Neural cell (in vitro differentiated cells): ENCODE results near the gene IQSEC1. TPM values are rescaled to one million over a fixed set of nuclear protein-coding genes. Genes with fewer than 3 reads are reported as not detected.

Experiments used
- H2AFZ ChIP-seq: fragments of 200-600, 300-800 bp; sonication (generic), shearing (Covaris generic); 2 replicates; pipeline ENCODE4 v1.6.0; 2014; ENCODE audit warnings: low read depth, mild to moderate bottlenecking, antibody characterized with exemption, low read length, moderate library complexity
- H3F3A ChIP-seq: fragments of 200-600 bp; shearing (Covaris generic); 2 replicates; pipeline ENCODE4 v1.6.1; 2016; ENCODE audit warnings: mild to moderate bottlenecking, moderate library complexity, mixed read lengths, antibody characterized with exemption, low read length; ENCODE audit not compliant: insufficient read depth, poor library complexity, severe bottlenecking
- H3K27ac ChIP-seq: fragments of 200-600, 300-800 bp; sonication (generic), shearing (Covaris generic); 2 replicates; pipeline ENCODE4 v1.5.1; 2014; ENCODE audit warnings: mild to moderate bottlenecking, low read length, moderate library complexity
- H3K27me3 ChIP-seq: fragments of 300-800, 200-600 bp; sonication (generic), shearing (Covaris generic); 2 replicates; pipeline ENCODE4 v1.6.0; 2014; ENCODE audit warnings: mild to moderate bottlenecking, low read depth, low read length, moderate library complexity; ENCODE audit not compliant: insufficient read depth
- H3K36me3 ChIP-seq: fragments of 300-800, 200-600 bp; sonication (generic), shearing (Covaris generic); 2 replicates; pipeline ENCODE4 v1.5.1; 2014; ENCODE audit warnings: mild to moderate bottlenecking, antibody characterized with exemption, low read length, moderate library complexity; ENCODE audit not compliant: insufficient read depth
- H3K4me2 ChIP-seq: fragments of 300-800, 200-600 bp; sonication (generic), shearing (Covaris generic); 2 replicates; pipeline ENCODE4 v1.6.0; 2014; ENCODE audit warnings: mild to moderate bottlenecking, low read length
- H3K4me3 ChIP-seq: fragments of 300-800, 200-600 bp; sonication (generic), shearing (Covaris generic); 2 replicates; pipeline ENCODE4 v1.5.1; 2014; ENCODE audit warnings: mild to moderate bottlenecking, low read length, moderate library complexity
- H3K79me2 ChIP-seq: fragments of 200-600 bp; shearing (Covaris generic); replicated peaks from 2 replicates; pipeline ENCODE4 v1.6.0; 2014; ENCODE audit warnings: mild to moderate bottlenecking, low read length, moderate library complexity; ENCODE audit not compliant: insufficient read depth
- H3K9ac ChIP-seq: fragments of 300-800, 200-600 bp; sonication (generic), shearing (Covaris generic); 2 replicates; pipeline ENCODE4 v1.6.1; 2016; ENCODE audit warnings: mild to moderate bottlenecking, low read length, mixed read lengths
- H3K9me2 ChIP-seq: fragments of 200-600 bp; shearing (Covaris generic); 2 replicates; pipeline ENCODE4 v1.6.1; 2016; ENCODE audit warnings: mild to moderate bottlenecking, low read length, mixed read lengths; ENCODE audit not compliant: insufficient read depth
- H3K9me3 ChIP-seq: fragments of 200-600, 300-800 bp; sonication (generic), shearing (Covaris generic); 2 replicates; pipeline ENCODE4 v1.6.1; 2016; ENCODE audit warnings: mild to moderate bottlenecking, mixed run types, low read length, moderate library complexity, mixed read lengths
- H4K20me1 ChIP-seq: fragments of 200-600 bp; shearing (Covaris generic); 2 replicates; pipeline ENCODE4 v1.6.1; 2016; ENCODE audit warnings: mild to moderate bottlenecking, mixed run types; ENCODE audit not compliant: insufficient read depth
- EZH2 ChIP-seq: fragments of 200-600, 300-800 bp; shearing (Covaris generic), sonication (generic); IDR thresholded peaks from 2 replicates; pipeline ENCODE4 v1.6.1; 2014; ENCODE audit warnings: antibody characterized with exemption, low read length, borderline replicate concordance, mild to moderate bottlenecking; ENCODE audit not compliant: insufficient read depth, poor library complexity, severe bottlenecking
- MXI1 ChIP-seq: fragments of 450-650 bp; conservative IDR thresholded peaks from 2 replicates; pipeline ENCODE4 v1.6.1; 2014; ENCODE audit warnings: antibody characterized with exemption, mild to moderate bottlenecking; ENCODE audit not compliant: poor library complexity, severe bottlenecking
- POLR2AphosphoS5 ChIP-seq: IDR thresholded peaks from 2 replicates; pipeline ENCODE4 v1.6.1; 2012
- RAD21 ChIP-seq: fragments of 450-650 bp; conservative IDR thresholded peaks from 2 replicates; pipeline ENCODE4 v1.6.1; 2014; ENCODE audit warnings: antibody characterized with exemption, mild to moderate bottlenecking, moderate library complexity
- SMC3 ChIP-seq: fragments of 450-650 bp; conservative IDR thresholded peaks from 2 replicates; pipeline ENCODE4 v1.6.1; 2014; ENCODE audit warnings: antibody characterized with exemption, mild to moderate bottlenecking, moderate library complexity; ENCODE audit not compliant: poor library complexity
- TAF1 ChIP-seq: IDR thresholded peaks from 2 replicates; pipeline ENCODE4 v1.6.1; 2012; ENCODE audit warnings: low read depth
- polyA plus RNA-seq: library from polyadenylated mRNA; depleted of rRNA; stranded (reverse); fragments of >200 nt; gene quantifications from 2 replicates; pipeline ENCODE4 v1.2.3, GENCODE V29; 2014

Gene IQSEC1
- polyA plus RNA-seq, 1 donor from 2014 or later: 6.0 TPM

DNA sequence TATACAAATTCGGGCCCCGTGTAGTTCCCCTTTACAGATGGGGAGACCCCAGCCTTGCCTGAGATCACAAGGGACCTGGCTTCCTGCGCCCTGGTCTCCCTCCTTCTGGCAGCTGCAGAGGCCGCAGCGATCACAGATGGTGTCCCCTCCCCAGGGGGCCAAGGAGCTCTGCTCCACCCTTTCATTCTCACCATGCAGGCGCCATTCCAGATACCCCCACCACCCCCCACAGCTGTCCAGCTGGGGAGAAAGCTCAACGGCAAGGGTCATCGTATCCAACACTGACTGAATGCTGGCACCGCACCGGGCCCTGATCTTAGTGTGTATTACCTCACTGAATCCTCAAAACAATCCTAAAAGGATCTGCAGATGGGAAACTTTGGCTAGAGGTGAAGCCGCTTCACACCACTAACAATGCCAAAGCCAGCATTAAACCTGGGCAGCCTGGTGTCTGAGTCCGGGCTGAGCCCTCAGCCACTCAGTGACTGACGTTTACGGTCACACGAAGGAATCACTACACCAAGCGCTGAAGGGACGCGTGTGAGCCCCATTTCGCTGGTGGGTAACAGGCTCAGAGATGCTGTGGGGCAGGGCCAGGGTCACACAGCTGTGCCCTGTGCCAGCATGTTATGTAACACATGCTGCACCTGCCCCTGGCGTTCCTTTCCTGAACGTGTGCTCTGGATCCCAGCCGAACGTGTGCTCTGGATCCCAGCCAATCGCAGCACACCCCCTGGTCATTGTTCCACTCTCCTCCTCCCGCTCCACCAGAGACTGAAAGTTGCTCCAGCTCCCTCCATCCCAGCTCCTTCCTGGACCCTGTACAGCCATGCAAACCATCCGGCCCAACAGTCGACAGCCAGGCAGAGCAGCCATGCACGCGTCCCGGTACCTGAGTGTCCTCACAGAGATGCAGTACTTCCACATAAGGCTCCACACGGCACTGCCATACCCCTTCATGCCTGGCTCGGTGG is 51.8 kb downstream of the IQSEC1 start:
- Histone ChIP-seq H3K9ac (no peak overlapping the region), H4K20me1 (no peaks in the 10 kb centered on the region), H3K9me3 (no peaks in the 10 kb centered on the region), H3K9me2 (no peaks in the 10 kb centered on the region), H3K79me2 (no peaks in the 10 kb centered on the region), H2AFZ (no peak overlapping the region), H3K27me3 (no peaks in the 10 kb centered on the region), H3K4me3 (no peak overlapping the region), H3K36me3 (no peaks in the 10 kb centered on the region), H3K4me2 (no peak overlapping the region), H3K27ac (no peak overlapping the region), H3F3A (no peaks in the 10 kb centered on the region)
- no peak for TF ChIP-seq SMC3

DNA sequence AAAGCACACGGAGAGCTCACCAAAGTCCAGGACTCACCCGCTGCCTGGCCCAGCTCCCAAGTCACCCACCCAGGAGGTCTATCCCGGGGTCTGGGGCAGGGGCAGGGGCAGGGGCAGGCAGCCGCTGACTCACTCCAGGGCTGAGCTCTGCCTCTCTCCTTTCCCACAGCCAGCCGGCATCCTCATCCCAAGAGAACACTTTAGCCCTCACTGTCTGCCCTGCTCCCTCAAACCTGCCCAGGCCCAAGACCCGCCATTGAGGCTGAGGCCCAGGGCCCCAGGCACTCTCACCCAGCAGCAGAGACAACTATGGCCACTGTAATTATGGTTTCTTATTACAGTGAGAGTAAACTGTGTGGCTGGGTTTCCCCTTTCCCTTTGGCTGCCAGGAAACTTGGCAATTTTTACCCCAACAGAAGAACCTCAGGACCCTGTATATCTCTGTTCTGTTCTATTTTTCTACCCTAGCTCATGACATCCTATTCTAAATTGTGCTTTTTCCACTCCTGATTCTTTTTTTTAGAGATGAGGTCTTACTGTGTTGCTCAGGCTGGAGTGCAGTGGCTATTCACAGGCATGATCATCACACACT is 53.0 kb downstream of the IQSEC1 start:
- no peak for TF ChIP-seq RAD21
- H3K4me2 ChIP-seq: no peak overlapping the region
- no peaks in the 10 kb centered on the region for H3F3A ChIP-seq
- H3K79me2 ChIP-seq: no peaks in the 10 kb centered on the region
- no peaks in the 10 kb centered on the region for H3K9me2 ChIP-seq
- no peak overlapping the region for H2AFZ ChIP-seq
- no peak overlapping the region for H3K9ac ChIP-seq
- no peaks in the 10 kb centered on the region for H3K27me3 ChIP-seq
- H4K20me1 ChIP-seq: no peaks in the 10 kb centered on the region
- no peak overlapping the region for H3K27ac ChIP-seq
- H3K9me3 ChIP-seq: no peaks in the 10 kb centered on the region
- no peak overlapping the region for H3K4me3 ChIP-seq
- no peaks in the 10 kb centered on the region for H3K36me3 ChIP-seq

DNA sequence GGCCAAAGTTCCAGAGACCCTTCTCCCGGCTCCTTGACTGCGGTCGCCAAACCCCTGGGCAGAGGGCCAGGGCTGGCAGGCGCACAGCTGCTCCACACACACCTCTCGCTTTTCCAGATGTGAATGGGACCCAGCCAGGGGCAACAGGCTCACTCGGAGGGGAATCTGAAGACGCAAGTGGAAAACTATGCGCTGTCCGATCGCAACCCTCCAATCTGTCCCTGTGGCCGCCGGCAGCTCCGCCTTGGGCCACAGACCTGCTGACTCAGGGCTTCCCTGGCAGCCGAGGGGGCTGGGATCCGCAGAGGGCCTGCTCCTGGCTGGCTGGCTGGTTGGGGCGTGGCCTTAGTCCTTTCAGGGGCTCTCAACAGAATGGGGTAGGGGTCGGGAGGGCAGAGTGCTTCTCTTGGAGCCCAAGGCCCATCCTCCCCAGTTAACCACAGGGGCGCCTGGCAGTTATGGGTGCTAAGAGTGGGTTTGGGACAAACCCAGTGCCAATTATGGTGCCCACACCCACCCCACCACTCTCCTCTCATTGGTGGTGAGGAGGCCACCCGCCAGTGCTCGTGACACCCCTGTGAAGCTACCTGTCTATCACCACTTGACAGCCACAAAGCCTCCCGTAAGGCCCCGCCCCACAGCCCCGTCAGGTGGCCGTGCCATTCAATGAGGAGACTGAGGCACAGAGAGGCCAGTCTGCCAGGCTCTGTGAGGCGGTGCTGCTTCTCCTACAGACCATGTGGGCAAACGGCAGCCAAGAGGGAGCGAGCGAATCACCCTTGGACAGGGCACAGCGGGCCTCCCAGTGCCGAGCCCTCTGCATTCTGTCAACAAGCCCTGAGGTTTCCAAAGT is 53.8 kb downstream of the IQSEC1 start:
- Histone ChIP-seq H3K27me3 (no peaks in the 10 kb centered on the region), H3K79me2 (no peaks in the 10 kb centered on the region), H3K4me2 (no peak overlapping the region), H3K36me3 (no peaks in the 10 kb centered on the region), H3F3A (no peaks in the 10 kb centered on the region), H3K4me3 (no peak overlapping the region), H3K9ac (no peak overlapping the region), H4K20me1 (no peaks in the 10 kb centered on the region), H3K9me2 (no peaks in the 10 kb centered on the region), H2AFZ (no peak overlapping the region), H3K27ac (no peak overlapping the region), H3K9me3 (no peaks in the 10 kb centered on the region)
- TF ChIP-seq TAF1 (no peak), POLR2AphosphoS5 (no peak), EZH2 (no peak), MXI1 (no peak)
